PFSK-1 (cell line): ENCODE measurements around the gene VEPH1.

ENCODE experiments used
- FOXP2 ChIP-seq: optimal IDR thresholded peaks from 2 replicates; pipeline ENCODE3; 2011; ENCODE audit warnings: borderline replicate concordance, control low read depth, inconsistent platforms; ENCODE audit not compliant: insufficient read depth; ENCODE audit errors: extremely low read length, extremely low read depth
- POLR2AphosphoS5 ChIP-seq: IDR thresholded peaks from 2 replicates; pipeline ENCODE4 v1.6.1; 2012; ENCODE audit warnings: low read depth, mild to moderate bottlenecking, control low read depth, low read length, moderate library complexity
- REST ChIP-seq, 2 experiments: IDR thresholded peaks; 2 replicates each; pipeline versions ENCODE4 v1.6.1 to v1.8.0; 2011 to 2012; ENCODE audit warnings: low read depth in 2 of 2, low read length in 2 of 2, control low read depth in 1 of 2, inconsistent platforms in 1 of 2, mild to moderate bottlenecking in 1 of 2, moderate library complexity in 1 of 2; ENCODE audit not compliant: insufficient read depth in 1 of 2
- SIN3A ChIP-seq: IDR thresholded peaks from 2 replicates; pipeline ENCODE4 v1.6.1; 2012; ENCODE audit warnings: mild to moderate bottlenecking, low read length, moderate library complexity, borderline replicate concordance; ENCODE audit not compliant: insufficient read depth
- TAF1 ChIP-seq: IDR thresholded peaks from 2 replicates; pipeline ENCODE4 v1.6.1; 2012; ENCODE audit warnings: low read length, control low read depth, borderline replicate concordance; ENCODE audit not compliant: insufficient read depth

Gene VEPH1

GRCh38 chr3:157373783-157374182 lies 129.4 kb downstream of the VEPH1 start:
- TF ChIP-seq FOXP2 (no peak), REST (IDR thresholded peaks at IDR 0.05; ENCODE audit: insufficient read depth in 1 of 2, low read depth in 2 of 2, low read length in 2 of 2) (no peak), POLR2AphosphoS5 (no peak), TAF1 (no peak), SIN3A (no peak)

- no peak for TF ChIP-seq TAF1
- TF ChIP-seq SIN3A, result no peak
- TF ChIP-seq POLR2AphosphoS5, result no peak
- TF ChIP-seq FOXP2, result no peak
- TF ChIP-seq REST (IDR thresholded peaks at IDR 0.05; ENCODE audit: insufficient read depth in 1 of 2, low read depth in 2 of 2, low read length in 2 of 2), result no peak
Measured at GRCh38 chr3:157370867-157371266, 132.3 kb downstream of the VEPH1 start.

GRCh38 chr3:157369727-157370421 lies 133.3 kb downstream of the VEPH1 start:
- TF ChIP-seq POLR2AphosphoS5 (no peak), REST (IDR thresholded peaks at IDR 0.05; ENCODE audit: insufficient read depth in 1 of 2, low read depth in 2 of 2, low read length in 2 of 2) (no peak), SIN3A (no peak), FOXP2 (no peak), TAF1 (no peak)

- no peak for TF ChIP-seq SIN3A
- no peak for TF ChIP-seq TAF1
- TF ChIP-seq POLR2AphosphoS5, result no peak
- TF ChIP-seq REST (IDR thresholded peaks at IDR 0.05; ENCODE audit: insufficient read depth in 1 of 2, low read depth in 2 of 2, low read length in 2 of 2), result no peak
- TF ChIP-seq FOXP2, result no peak
Measured at GRCh38 chr3:157368171-157368570, 135.0 kb downstream of the VEPH1 start.

- no peak for TF ChIP-seq FOXP2
- TF ChIP-seq TAF1, result no peak
- no peak for TF ChIP-seq POLR2AphosphoS5
- TF ChIP-seq SIN3A, result no peak
- TF ChIP-seq REST (IDR thresholded peaks at IDR 0.05; ENCODE audit: insufficient read depth in 1 of 2, low read depth in 2 of 2, low read length in 2 of 2), result no peak
Measured at GRCh38 chr3:157363393-157363792, 139.8 kb downstream of the VEPH1 start.
